Right lobe of liver (tissue), 4 donors: ENCODE measurements around the gene SLC1A3.

Experiments used
- POLR2A ChIP-seq: fragments of 450-650 bp; IDR thresholded peaks from one replicate; pipeline ENCODE4 v1.6.1; 2017; ENCODE audit warnings: antibody characterized with exemption, mild to moderate bottlenecking
- TF ChIP-seq, protein P1 (sequence below), 4 donors: fragments of 200-600 bp in 3 of 4; fragments of 450-650 bp in 1 of 4; IDR thresholded peaks; one replicate each; pipeline versions ENCODE4 v1.5.1 to v1.8.0; 2016 to 2022; ENCODE audit warnings: antibody characterized with exemption in 4 of 4, mild to moderate bottlenecking in 2 of 4
- donor health status: DM: no; HTN: no; CAD: no.
- donor health status: DM: no; HTN: no; CAD: no.
- donor health status: DM: no; HTN: yes; CAD: no.

DNA sequence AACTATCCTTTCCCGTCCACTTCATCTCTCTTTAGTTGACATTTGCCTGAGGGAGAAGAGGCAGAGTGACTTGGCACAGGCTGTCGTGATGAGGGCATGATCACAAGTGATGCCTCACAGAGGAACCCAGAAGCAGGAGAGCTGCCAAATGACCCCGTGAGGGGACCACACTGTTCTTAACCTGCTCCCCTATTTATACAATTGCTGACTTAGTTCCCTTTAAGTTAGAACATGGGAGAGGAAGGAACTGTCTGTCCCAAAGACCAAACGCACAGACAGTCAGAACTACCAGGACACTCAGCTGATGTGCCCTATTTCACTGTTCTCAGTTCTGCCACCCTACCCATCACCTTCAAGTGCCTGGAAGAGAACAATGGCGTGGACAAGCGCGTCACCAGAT lies 73.7 kb downstream of the SLC1A3 start:
- TF ChIP-seq, protein P1, sequence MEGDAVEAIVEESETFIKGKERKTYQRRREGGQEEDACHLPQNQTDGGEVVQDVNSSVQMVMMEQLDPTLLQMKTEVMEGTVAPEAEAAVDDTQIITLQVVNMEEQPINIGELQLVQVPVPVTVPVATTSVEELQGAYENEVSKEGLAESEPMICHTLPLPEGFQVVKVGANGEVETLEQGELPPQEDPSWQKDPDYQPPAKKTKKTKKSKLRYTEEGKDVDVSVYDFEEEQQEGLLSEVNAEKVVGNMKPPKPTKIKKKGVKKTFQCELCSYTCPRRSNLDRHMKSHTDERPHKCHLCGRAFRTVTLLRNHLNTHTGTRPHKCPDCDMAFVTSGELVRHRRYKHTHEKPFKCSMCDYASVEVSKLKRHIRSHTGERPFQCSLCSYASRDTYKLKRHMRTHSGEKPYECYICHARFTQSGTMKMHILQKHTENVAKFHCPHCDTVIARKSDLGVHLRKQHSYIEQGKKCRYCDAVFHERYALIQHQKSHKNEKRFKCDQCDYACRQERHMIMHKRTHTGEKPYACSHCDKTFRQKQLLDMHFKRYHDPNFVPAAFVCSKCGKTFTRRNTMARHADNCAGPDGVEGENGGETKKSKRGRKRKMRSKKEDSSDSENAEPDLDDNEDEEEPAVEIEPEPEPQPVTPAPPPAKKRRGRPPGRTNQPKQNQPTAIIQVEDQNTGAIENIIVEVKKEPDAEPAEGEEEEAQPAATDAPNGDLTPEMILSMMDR (IDR thresholded peaks at IDR 0.05) = no peak
- peak; percentile 23 for TF ChIP-seq POLR2A
